ENCODE results near the gene RFLNA.

DNA sequence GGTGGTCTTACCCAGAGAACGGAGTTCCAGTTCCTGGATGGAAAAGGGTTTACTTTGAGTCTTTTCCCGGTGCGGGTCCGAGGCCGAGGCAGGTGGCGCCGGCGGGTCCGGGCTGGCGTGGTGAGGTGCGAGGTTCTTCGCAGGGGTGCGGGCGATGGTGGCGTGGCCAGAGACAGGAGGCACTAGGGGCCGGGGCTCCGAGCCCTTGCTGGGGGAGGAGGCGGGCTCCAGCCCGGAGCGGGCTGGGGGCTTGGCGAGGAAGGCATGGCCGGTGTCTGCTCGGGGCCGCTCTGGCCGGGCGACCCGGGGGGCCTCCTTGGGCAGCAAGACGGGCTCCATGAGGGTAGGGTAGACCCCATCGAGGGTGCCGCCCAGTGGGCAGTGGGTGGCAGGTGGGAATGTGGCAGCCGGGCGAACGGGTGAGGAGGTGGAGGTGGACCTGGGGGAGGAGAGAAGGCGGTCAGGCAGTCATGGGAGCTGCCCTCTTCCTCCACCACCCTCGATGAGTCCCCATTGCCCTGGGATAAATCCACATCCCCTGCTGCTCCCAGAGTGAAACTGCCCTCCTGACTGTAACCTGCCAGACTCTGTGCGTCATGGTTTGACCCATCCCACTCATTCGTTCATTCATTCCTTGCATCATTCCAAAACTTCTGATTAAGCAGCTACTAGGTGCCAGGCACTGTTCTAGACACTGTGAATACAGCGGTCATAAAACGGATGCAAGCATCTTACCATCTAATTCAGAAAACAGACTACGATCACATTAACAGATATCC lies 42.0 kb downstream of the RFLNA start:
- TF ChIP-seq, protein P1, sequence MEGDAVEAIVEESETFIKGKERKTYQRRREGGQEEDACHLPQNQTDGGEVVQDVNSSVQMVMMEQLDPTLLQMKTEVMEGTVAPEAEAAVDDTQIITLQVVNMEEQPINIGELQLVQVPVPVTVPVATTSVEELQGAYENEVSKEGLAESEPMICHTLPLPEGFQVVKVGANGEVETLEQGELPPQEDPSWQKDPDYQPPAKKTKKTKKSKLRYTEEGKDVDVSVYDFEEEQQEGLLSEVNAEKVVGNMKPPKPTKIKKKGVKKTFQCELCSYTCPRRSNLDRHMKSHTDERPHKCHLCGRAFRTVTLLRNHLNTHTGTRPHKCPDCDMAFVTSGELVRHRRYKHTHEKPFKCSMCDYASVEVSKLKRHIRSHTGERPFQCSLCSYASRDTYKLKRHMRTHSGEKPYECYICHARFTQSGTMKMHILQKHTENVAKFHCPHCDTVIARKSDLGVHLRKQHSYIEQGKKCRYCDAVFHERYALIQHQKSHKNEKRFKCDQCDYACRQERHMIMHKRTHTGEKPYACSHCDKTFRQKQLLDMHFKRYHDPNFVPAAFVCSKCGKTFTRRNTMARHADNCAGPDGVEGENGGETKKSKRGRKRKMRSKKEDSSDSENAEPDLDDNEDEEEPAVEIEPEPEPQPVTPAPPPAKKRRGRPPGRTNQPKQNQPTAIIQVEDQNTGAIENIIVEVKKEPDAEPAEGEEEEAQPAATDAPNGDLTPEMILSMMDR (IDR thresholded peaks at IDR 0.05) = no peak
- no peak for TF ChIP-seq POLR2A (IDR thresholded peaks at IDR 0.05)

All from body of pancreas (tissue), 4 donors.